ENCODE results near the gene ABCE1.

The ABCE1 gene

GRCh38 chr4:145177906-145178538, 79.9 kb downstream of the ABCE1 start:
- H3K27ac ChIP-seq (ENCODE audit: low read length), result peak overlapping the region; percentile 74
- H3K27me3 ChIP-seq (ENCODE audit: control insufficient read depth in 1 of 2, insufficient read depth in 2 of 2, low read length in 2 of 2), result no peaks in the 10 kb centered on the region
- H3K4me3 ChIP-seq (ENCODE audit: low read length in 2 of 2), result peak overlapping the region; percentile 89 to 97
- H3K36me3 ChIP-seq (ENCODE audit: control insufficient read depth in 2 of 2, insufficient read depth in 2 of 2, low read length in 2 of 2), result no peaks in the 10 kb centered on the region
- peaks cover 6% of the 10 kb centered on the region for H3K4me1 ChIP-seq (ENCODE audit: control insufficient read depth, insufficient read depth, low read length)
- H3K9ac ChIP-seq (ENCODE audit: low read length in 2 of 2), result peak overlapping the region; percentile 79 to 90
- no peaks in the 10 kb centered on the region for H3K9me3 ChIP-seq (ENCODE audit: control insufficient read depth in 2 of 2, low read length in 2 of 2)

DNA sequence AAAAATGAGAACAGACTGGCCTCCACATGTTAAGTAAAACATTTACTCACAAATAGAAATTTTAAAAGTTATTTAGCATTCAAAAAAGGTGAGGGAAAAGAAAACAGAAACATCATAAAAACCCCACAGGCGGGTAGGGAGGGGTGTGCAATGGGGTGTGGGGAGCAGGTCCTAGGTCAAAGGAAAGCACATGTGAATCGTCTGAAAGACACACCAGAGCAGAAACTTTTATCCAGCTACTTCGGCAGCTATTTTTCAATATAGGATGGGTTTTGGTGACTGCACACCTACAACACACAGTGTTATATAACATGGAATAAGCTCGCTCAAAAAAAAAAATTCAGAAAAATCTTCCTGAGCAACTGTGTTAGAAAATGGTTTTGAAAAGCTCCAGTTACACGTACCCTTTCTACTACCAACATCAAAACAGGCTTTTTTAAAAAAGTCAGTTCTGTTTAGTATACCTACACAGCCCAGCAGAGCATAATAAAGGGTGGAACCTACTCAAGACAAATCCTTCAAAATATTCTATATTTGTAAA, 80.7 kb downstream of the ABCE1 start:
- Histone ChIP-seq H3K9me3 (ENCODE audit: control insufficient read depth in 2 of 2, low read length in 2 of 2) (no peaks in the 10 kb centered on the region), H3K9ac (ENCODE audit: low read length in 2 of 2) (peak overlapping the region; percentile 79 to 90), H3K36me3 (ENCODE audit: control insufficient read depth in 2 of 2, insufficient read depth in 2 of 2, low read length in 2 of 2) (no peaks in the 10 kb centered on the region), H3K4me3 (ENCODE audit: low read length in 2 of 2) (peak overlapping the region; percentile 89 to 97), H3K27ac (ENCODE audit: low read length) (peak overlapping the region; percentile 74), H3K4me1 (ENCODE audit: control insufficient read depth, insufficient read depth, low read length) (peaks cover 6% of the 10 kb centered on the region), H3K27me3 (ENCODE audit: control insufficient read depth in 1 of 2, insufficient read depth in 2 of 2, low read length in 2 of 2) (no peaks in the 10 kb centered on the region)
